ENCODE data around the gene CTBP2. TPM values are rescaled to one million over a fixed set of nuclear protein-coding genes. Genes with fewer than 3 reads are reported as not detected.

The CTBP2 gene
- total RNA-seq, 1 donor from 2014 or later = 83.2 TPM

- no peak for DNase-seq (ENCODE audit: extremely low read depth, low read depth, low spot score)
These were observed 133.2 kb downstream of the CTBP2 start for GRCh38 chr10:125026974-125027735.

GRCh38 chr10:125026036-125026931 lies 134.1 kb downstream of the CTBP2 start:
- no peak for DNase-seq (ENCODE audit: extremely low read depth, low read depth, low spot score)

GRCh38 chr10:125025341-125025740 lies 135.0 kb downstream of the CTBP2 start:
- DNase-seq (ENCODE audit: extremely low read depth, low read depth, low spot score) = no peak

- no peak for DNase-seq (ENCODE audit: extremely low read depth, low read depth, low spot score)
These were observed 135.7 kb downstream of the CTBP2 start for GRCh38 chr10:125024497-125025234.

GRCh38 chr10:125023862-125024496 lies 136.4 kb downstream of the CTBP2 start:
- DNase-seq (ENCODE audit: extremely low read depth, low read depth, low spot score) = no peak

- DNase-seq (ENCODE audit: extremely low read depth, low read depth, low spot score) = no peak
These were observed 137.1 kb downstream of the CTBP2 start for GRCh38 chr10:125023255-125023654.

- DNase-seq (ENCODE audit: extremely low read depth, low read depth, low spot score) = no peak
These were observed 137.7 kb downstream of the CTBP2 start for GRCh38 chr10:125022671-125023070.

- no peak for DNase-seq (ENCODE audit: extremely low read depth, low read depth, low spot score)
These were observed 138.5 kb downstream of the CTBP2 start for GRCh38 chr10:125021686-125022344.

- no peak for DNase-seq (ENCODE audit: extremely low read depth, low read depth, low spot score)
These were observed 139.5 kb downstream of the CTBP2 start for GRCh38 chr10:125020871-125021270.

GRCh38 chr10:125020386-125020785 lies 140.0 kb downstream of the CTBP2 start:
- no peak for DNase-seq (ENCODE audit: extremely low read depth, low read depth, low spot score)

GRCh38 chr10:125018576-125019143 lies 141.7 kb downstream of the CTBP2 start:
- no peak for DNase-seq (ENCODE audit: extremely low read depth, low read depth, low spot score)

GRCh38 chr10:125017547-125018298 lies 142.6 kb downstream of the CTBP2 start:
- DNase-seq (ENCODE audit: extremely low read depth, low read depth, low spot score) = no peak

- DNase-seq (ENCODE audit: extremely low read depth, low read depth, low spot score) = no peak
These were observed 143.7 kb downstream of the CTBP2 start for GRCh38 chr10:125016611-125017202.

GRCh38 chr10:125016123-125016522 lies 144.2 kb downstream of the CTBP2 start:
- DNase-seq (ENCODE audit: extremely low read depth, low read depth, low spot score) = no peak

GRCh38 chr10:125015356-125015944 lies 144.9 kb downstream of the CTBP2 start:
- DNase-seq (ENCODE audit: extremely low read depth, low read depth, low spot score) = no peak

- DNase-seq (ENCODE audit: extremely low read depth, low read depth, low spot score) = no peak
These were observed 145.5 kb downstream of the CTBP2 start for GRCh38 chr10:125014836-125015355.

GRCh38 chr10:125014086-125014830 lies 146.1 kb downstream of the CTBP2 start:
- DNase-seq (ENCODE audit: extremely low read depth, low read depth, low spot score) = no peak
